ENCODE data around the gene CENPX.
A peak's percentile ranks its signal among the peaks of the same experiment; 100 is the strongest.

CENPX gene

DNA sequence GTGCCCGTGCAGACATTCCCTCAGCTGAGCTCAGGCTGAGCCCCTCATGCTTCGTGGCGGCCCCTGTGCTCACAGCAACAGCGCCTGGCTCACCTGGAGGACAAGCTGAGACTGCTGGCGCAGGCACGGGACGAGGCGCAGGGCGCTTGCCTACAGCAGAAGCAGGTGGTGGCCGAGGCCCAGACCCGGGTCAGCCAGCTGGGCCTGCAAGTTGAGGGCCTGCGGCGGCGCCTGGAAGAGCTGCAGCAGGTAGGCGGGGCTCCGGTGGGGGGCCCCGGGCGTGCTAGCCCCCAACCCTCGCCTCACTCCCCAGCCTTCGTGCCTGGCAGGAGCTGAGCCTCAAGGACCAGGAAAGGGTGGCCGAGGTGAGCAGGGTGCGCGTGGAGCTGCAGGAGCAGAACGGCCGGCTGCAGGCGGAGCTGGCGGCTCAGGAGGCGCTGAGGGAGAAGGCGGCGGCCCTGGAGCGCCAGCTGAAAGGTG is 7.4 kb upstream of the CENPX start:
- POLR2A ChIA-PET = interaction anchor here (0.6 to 1.4 kb wide), 3 partner anchors 35 to 234 kb away, joined by 3 to 4 read pairs (median 3); partner anchors contain the start of gene DUS1L
- CTCF ChIA-PET = interaction anchor here (0.6 to 3.2 kb wide), 16 partner anchors 8 to 209 kb away, joined by 3 to 18 read pairs (median 3); partner anchors contain the start of gene NOTUM
- Histone ChIP-seq H3K9me3 (ENCODE audit: control extremely low read depth in 1 of 5, control insufficient read depth in 4 of 5, insufficient read depth in 2 of 5, low read depth in 1 of 5, low read length in 4 of 5) (no peaks in the 10 kb centered on the region), H3K36me3 (ENCODE audit: control insufficient read depth in 4 of 4, insufficient read depth in 4 of 4, low read length in 3 of 4) (peaks cover 0 to 15% (median 6%) of the 10 kb centered on the region in 4 experiments), H3K27me3 (replicated peaks in 2 of 5; ENCODE audit: control insufficient read depth in 4 of 5, insufficient read depth in 5 of 5, low read length in 4 of 5) (no peaks in the 10 kb centered on the region), H3K4me3 (ENCODE audit: control insufficient read depth in 1 of 7, extremely low read depth in 1 of 7, insufficient read depth in 4 of 7, low read depth in 2 of 7, low read length in 6 of 7) (peak overlapping the region in 3 of 7 experiments; percentile 65 to 79 (median 71)), H3K4me1 (ENCODE audit: control extremely low read depth in 1 of 4, control insufficient read depth in 4 of 4, insufficient read depth in 4 of 4, low read length in 3 of 4) (peaks cover 0 to 33% (median 22%) of the 10 kb centered on the region in 4 experiments), H3K27ac (ENCODE audit: insufficient read depth in 1 of 2, low read depth in 1 of 2, low read length in 2 of 2, poor library complexity in 1 of 2, severe bottlenecking in 2 of 2) (no peak overlapping the region)
- WGBS (ENCODE audit: insufficient coverage) = 70% methylated on average over 30 of the region's 31 CpGs
- DNase-seq = no peak

DNA sequence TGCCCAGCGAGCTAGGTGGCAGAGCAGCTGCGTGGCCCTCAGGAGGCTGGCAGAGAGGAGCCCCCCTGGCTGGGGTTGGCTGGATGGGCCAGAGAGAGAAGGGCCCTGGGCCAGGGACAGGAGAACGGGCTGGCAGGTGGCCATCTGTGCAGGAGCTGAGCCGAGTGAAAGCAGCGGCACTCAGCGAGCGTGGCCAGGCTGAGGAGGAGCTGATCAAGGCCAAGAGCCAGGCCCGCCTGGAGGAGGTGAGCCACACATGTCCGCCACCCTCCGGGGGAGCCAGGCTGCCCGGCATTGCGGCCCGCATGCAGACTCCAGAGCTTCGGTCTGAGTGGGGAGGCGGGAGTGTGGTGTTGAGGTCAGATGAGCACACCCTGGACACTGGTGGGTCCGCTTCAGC is 6.7 kb upstream of the CENPX start:
- POLR2A ChIA-PET = interaction anchor here (0.6 kb wide), 1 partner anchor 234 kb away, joined by 3 read pairs; no protein-coding TSS in a partner anchor
- CTCF ChIA-PET = interaction anchor here (1.0 to 3.2 kb wide), 10 partner anchors 11 to 207 kb away, joined by 3 to 18 read pairs (median 4); partner anchors contain the start of gene NOTUM

GRCh38 chr17:82028966-82029365 is 6.3 kb upstream of the CENPX start:
- Histone ChIP-seq H3K36me3 (ENCODE audit: control insufficient read depth in 4 of 4, insufficient read depth in 4 of 4, low read length in 3 of 4) (peaks cover 0 to 12% (median 4%) of the 10 kb centered on the region in 4 experiments), H3K9me3 (ENCODE audit: control extremely low read depth in 1 of 5, control insufficient read depth in 4 of 5, insufficient read depth in 2 of 5, low read depth in 1 of 5, low read length in 4 of 5) (no peaks in the 10 kb centered on the region), H3K4me3 (ENCODE audit: control insufficient read depth in 1 of 7, extremely low read depth in 1 of 7, insufficient read depth in 4 of 7, low read depth in 2 of 7, low read length in 6 of 7) (no peak overlapping the region), H3K27ac (ENCODE audit: insufficient read depth in 1 of 2, low read depth in 1 of 2, low read length in 2 of 2, poor library complexity in 1 of 2, severe bottlenecking in 2 of 2) (no peak overlapping the region), H3K27me3 (replicated peaks in 2 of 5; ENCODE audit: control insufficient read depth in 4 of 5, insufficient read depth in 5 of 5, low read length in 4 of 5) (no peaks in the 10 kb centered on the region), H3K4me1 (ENCODE audit: control extremely low read depth in 1 of 4, control insufficient read depth in 4 of 4, insufficient read depth in 4 of 4, low read length in 3 of 4) (peaks cover 0 to 40% (median 27%) of the 10 kb centered on the region in 4 experiments)
- ChIA-PET POLR2A (no interaction called here), CTCF (interaction anchor here (1.0 to 3.2 kb wide), 9 partner anchors 9 to 207 kb away, joined by 3 to 18 read pairs (median 4); partner anchors contain the start of genes DCXR and NOTUM)
- 99% methylated on average over 9 of the region's 9 CpGs for WGBS (ENCODE audit: insufficient coverage)
- DNase-seq = no peak

More for the DNA sequence above, 6.7 kb upstream of the CENPX start:
- Histone ChIP-seq H3K4me3 (ENCODE audit: control insufficient read depth in 1 of 7, extremely low read depth in 1 of 7, insufficient read depth in 4 of 7, low read depth in 2 of 7, low read length in 6 of 7) (no peak overlapping the region), H3K27ac (ENCODE audit: insufficient read depth in 1 of 2, low read depth in 1 of 2, low read length in 2 of 2, poor library complexity in 1 of 2, severe bottlenecking in 2 of 2) (no peak overlapping the region), H3K27me3 (replicated peaks in 2 of 5; ENCODE audit: control insufficient read depth in 4 of 5, insufficient read depth in 5 of 5, low read length in 4 of 5) (no peaks in the 10 kb centered on the region), H3K9me3 (ENCODE audit: control extremely low read depth in 1 of 5, control insufficient read depth in 4 of 5, insufficient read depth in 2 of 5, low read depth in 1 of 5, low read length in 4 of 5) (no peaks in the 10 kb centered on the region), H3K4me1 (ENCODE audit: control extremely low read depth in 1 of 4, control insufficient read depth in 4 of 4, insufficient read depth in 4 of 4, low read length in 3 of 4) (peaks cover 0 to 36% (median 23%) of the 10 kb centered on the region in 4 experiments), H3K36me3 (ENCODE audit: control insufficient read depth in 4 of 4, insufficient read depth in 4 of 4, low read length in 3 of 4) (peaks cover 0 to 12% (median 4%) of the 10 kb centered on the region in 4 experiments)
- DNase-seq = no peak
- 100% methylated on average over 13 of the region's 16 CpGs for WGBS (ENCODE audit: insufficient coverage)

- no peaks in the 10 kb centered on the region for H3K27me3 ChIP-seq (replicated peaks in 2 of 5; ENCODE audit: control insufficient read depth in 4 of 5, insufficient read depth in 5 of 5, low read length in 4 of 5)
- H3K27ac ChIP-seq (ENCODE audit: insufficient read depth in 1 of 2, low read depth in 1 of 2, low read length in 2 of 2, poor library complexity in 1 of 2, severe bottlenecking in 2 of 2) = no peak overlapping the region
- CTCF ChIA-PET = interaction anchor here (1.7 to 3.2 kb wide), 2 partner anchors 9 to 10 kb away, joined by 5 to 11 read pairs; partner anchors contain the start of gene DCXR
- H3K4me1 ChIP-seq (ENCODE audit: control extremely low read depth in 1 of 4, control insufficient read depth in 4 of 4, insufficient read depth in 4 of 4, low read length in 3 of 4) = peaks cover 0 to 47% (median 34%) of the 10 kb centered on the region in 4 experiments
- no peak for DNase-seq
- POLR2A ChIA-PET = no interaction called here
- no peaks in the 10 kb centered on the region for H3K9me3 ChIP-seq (ENCODE audit: control extremely low read depth in 1 of 5, control insufficient read depth in 4 of 5, insufficient read depth in 2 of 5, low read depth in 1 of 5, low read length in 4 of 5)
- no peak overlapping the region for H3K4me3 ChIP-seq (ENCODE audit: control insufficient read depth in 1 of 7, extremely low read depth in 1 of 7, insufficient read depth in 4 of 7, low read depth in 2 of 7, low read length in 6 of 7)
- peaks cover 0 to 12% (median 4%) of the 10 kb centered on the region in 4 experiments for H3K36me3 ChIP-seq (ENCODE audit: control insufficient read depth in 4 of 4, insufficient read depth in 4 of 4, low read length in 3 of 4)
- 98% methylated on average over 11 of the region's 13 CpGs for WGBS (ENCODE audit: insufficient coverage)
Measured at GRCh38 chr17:82028246-82028645, 5.6 kb upstream of the CENPX start.

- ChIA-PET CTCF (interaction anchor here (1.1 to 1.3 kb wide), 3 partner anchors 9 to 129 kb away, joined by 3 to 4 read pairs (median 3); no protein-coding TSS in a partner anchor), POLR2A (no interaction called here)
- 97% methylated on average over 23 of the region's 25 CpGs for WGBS (ENCODE audit: insufficient coverage)
- Histone ChIP-seq H3K4me3 (ENCODE audit: control insufficient read depth in 1 of 7, extremely low read depth in 1 of 7, insufficient read depth in 4 of 7, low read depth in 2 of 7, low read length in 6 of 7) (no peak overlapping the region), H3K36me3 (ENCODE audit: control insufficient read depth in 4 of 4, insufficient read depth in 4 of 4, low read length in 3 of 4) (peaks cover 0 to 12% (median 4%) of the 10 kb centered on the region in 4 experiments), H3K27me3 (replicated peaks in 2 of 5; ENCODE audit: control insufficient read depth in 4 of 5, insufficient read depth in 5 of 5, low read length in 4 of 5) (no peaks in the 10 kb centered on the region), H3K9me3 (ENCODE audit: control extremely low read depth in 1 of 5, control insufficient read depth in 4 of 5, insufficient read depth in 2 of 5, low read depth in 1 of 5, low read length in 4 of 5) (no peaks in the 10 kb centered on the region), H3K4me1 (ENCODE audit: control extremely low read depth in 1 of 4, control insufficient read depth in 4 of 4, insufficient read depth in 4 of 4, low read length in 3 of 4) (peaks cover 0 to 46% (median 36%) of the 10 kb centered on the region in 4 experiments), H3K27ac (ENCODE audit: insufficient read depth in 1 of 2, low read depth in 1 of 2, low read length in 2 of 2, poor library complexity in 1 of 2, severe bottlenecking in 2 of 2) (no peak overlapping the region)
- no peak for DNase-seq
Measured at GRCh38 chr17:82025401-82026107, 2.9 kb upstream of the CENPX start.

DNA sequence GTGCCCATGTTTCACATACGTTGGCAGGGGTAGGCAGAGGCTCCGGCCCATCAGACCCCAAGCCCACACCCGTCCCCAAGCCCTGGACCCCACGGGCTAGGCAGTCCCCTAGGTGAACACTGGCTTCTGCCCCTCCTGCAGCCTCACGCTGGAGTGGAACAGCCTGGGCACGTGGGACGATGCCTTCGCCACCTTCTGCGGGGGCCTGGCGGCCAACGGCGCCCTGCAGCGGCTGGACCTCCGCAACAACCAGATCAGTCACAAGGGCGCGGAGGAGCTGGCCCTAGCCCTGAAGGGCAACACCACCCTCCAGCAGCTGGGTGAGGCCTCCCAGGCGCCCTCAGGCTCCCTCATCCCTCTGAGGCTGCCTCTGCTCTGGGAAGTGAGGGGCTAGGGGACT is 2.2 kb upstream of the CENPX start:
- 95% methylated on average over 8 of the region's 17 CpGs for WGBS (ENCODE audit: insufficient coverage)
- Histone ChIP-seq H3K36me3 (ENCODE audit: control insufficient read depth in 4 of 4, insufficient read depth in 4 of 4, low read length in 3 of 4) (peaks cover 0 to 12% (median 4%) of the 10 kb centered on the region in 4 experiments), H3K4me3 (ENCODE audit: control insufficient read depth in 1 of 7, extremely low read depth in 1 of 7, insufficient read depth in 4 of 7, low read depth in 2 of 7, low read length in 6 of 7) (no peak overlapping the region), H3K4me1 (ENCODE audit: control extremely low read depth in 1 of 4, control insufficient read depth in 4 of 4, insufficient read depth in 4 of 4, low read length in 3 of 4) (peaks cover 0 to 40% (median 29%) of the 10 kb centered on the region in 4 experiments), H3K27me3 (replicated peaks in 2 of 5; ENCODE audit: control insufficient read depth in 4 of 5, insufficient read depth in 5 of 5, low read length in 4 of 5) (no peaks in the 10 kb centered on the region), H3K27ac (ENCODE audit: insufficient read depth in 1 of 2, low read depth in 1 of 2, low read length in 2 of 2, poor library complexity in 1 of 2, severe bottlenecking in 2 of 2) (no peak overlapping the region), H3K9me3 (ENCODE audit: control extremely low read depth in 1 of 5, control insufficient read depth in 4 of 5, insufficient read depth in 2 of 5, low read depth in 1 of 5, low read length in 4 of 5) (no peaks in the 10 kb centered on the region)
- DNase-seq = no peak
- POLR2A ChIA-PET = no interaction called here
- CTCF ChIA-PET = interaction anchor here (1.2 to 6.8 kb wide), 2 partner anchors 10 to 63 kb away, joined by 3 to 117 read pairs; partner anchors contain the start of gene NOTUM
